SK-N-SH (cell line): ENCODE data around the gene GRAMD2A. TPM values are rescaled to one million over a fixed set of nuclear protein-coding genes. Genes with fewer than 3 reads are reported as not detected.
A peak's percentile ranks its signal among the peaks of the same experiment; 100 is the strongest.

Source experiments
- CTCF ChIA-PET: fragments of 300-600, 350-600 bp; formaldehyde crosslinking; extraction: SDS; loops from one replicate; lab custom pipeline; 2021; lab: Yijun Ruan, JAX
- POLR2A ChIA-PET: fragments of 350-600 bp; sonication (Branson Sonifier 250); formaldehyde crosslinking; extraction: SDS; loops from one replicate; lab custom pipeline; 2020; ENCODE audit warnings: antibody characterized with exemption, inconsistent platforms; lab: Yijun Ruan, JAX
- DNase-seq: peaks from one replicate; pipeline ENCODE4 v3.0.0; 2012
- H2AFZ ChIP-seq: fragments of 200-600 bp; sonication (generic); 2 replicates; pipeline ENCODE4 v1.8.1; 2016; ENCODE audit warnings: antibody characterized with exemption, mild to moderate bottlenecking, low read depth
- H3F3A ChIP-seq: fragments of 200-600 bp; sonication (generic); replicated peaks from 2 replicates; pipeline ENCODE3; 2016; ENCODE audit warnings: antibody characterized with exemption, mild to moderate bottlenecking; ENCODE audit not compliant: insufficient read depth
- H3K27ac ChIP-seq, 2 experiments: fragments of 200-500 bp in 1 of 2; fragments of 200-600 bp in 1 of 2; sonication (Bioruptor generic) in 1 of 2; sonication (generic), shearing (Covaris generic) in 1 of 2; 2 replicates each; pipeline versions ENCODE4 v1.5.1 to v1.6.1; 2014 to 2016; ENCODE audit warnings: low read depth in 2 of 2, inconsistent platforms in 1 of 2, low read length in 1 of 2, mild to moderate bottlenecking in 1 of 2, mixed read lengths in 1 of 2
- H3K27me3 ChIP-seq: fragments of 200-600 bp; sonication (generic), shearing (Covaris generic); 2 replicates; pipeline ENCODE4 v1.6.1; 2016; ENCODE audit warnings: mixed run types; ENCODE audit not compliant: insufficient read depth
- H3K36me3 ChIP-seq, 2 experiments: fragments of 200-500 bp in 1 of 2; fragments of 200-600 bp in 1 of 2; sonication (Bioruptor generic) in 1 of 2; sonication (generic) in 1 of 2; replicated peaks in 1 of 2; 2 replicates each; pipeline versions ENCODE3 to v1.5.1; 2014 to 2016; ENCODE audit warnings: low read length in 1 of 2, mild to moderate bottlenecking in 1 of 2; ENCODE audit not compliant: insufficient read depth in 2 of 2, control insufficient read depth in 1 of 2
- H3K4me1 ChIP-seq, 2 experiments: fragments of 200-500 bp in 1 of 2; fragments of 200-600 bp in 1 of 2; sonication (Bioruptor generic) in 1 of 2; sonication (generic), shearing (Covaris generic) in 1 of 2; 2 replicates each; pipeline versions ENCODE4 v1.5.1 to v1.6.1; 2014 to 2016; ENCODE audit warnings: low read depth in 1 of 2, low read length in 1 of 2, mixed run types in 1 of 2; ENCODE audit not compliant: insufficient read depth in 2 of 2, control insufficient read depth in 1 of 2
- H3K4me2 ChIP-seq: fragments of 200-600 bp; sonication (generic), shearing (Covaris generic); 2 replicates; pipeline ENCODE4 v1.6.1; 2017; ENCODE audit warnings: mixed run types
- H3K4me3 ChIP-seq, 2 experiments: fragments of 200-500 bp in 1 of 2; fragments of 200-600 bp in 1 of 2; sonication (Bioruptor generic) in 1 of 2; sonication (generic), shearing (Covaris generic) in 1 of 2; 2 replicates each; pipeline versions ENCODE4 v1.5.1 to v1.8.1; 2014 to 2016; ENCODE audit warnings: low read depth in 2 of 2, inconsistent platforms in 1 of 2, low read length in 1 of 2, mild to moderate bottlenecking in 1 of 2, mixed read lengths in 1 of 2, moderate library complexity in 1 of 2
- H3K79me2 ChIP-seq: fragments of 200-600 bp; sonication (generic); 2 replicates; pipeline ENCODE4 v1.8.1; 2017; ENCODE audit warnings: mild to moderate bottlenecking; ENCODE audit not compliant: insufficient read depth
- H3K9ac ChIP-seq: fragments of 200-600 bp; sonication (generic); 2 replicates; pipeline ENCODE4 v1.6.1; 2017; ENCODE audit warnings: mixed run types
- H3K9me2 ChIP-seq: fragments of 200-600 bp; sonication (generic); 2 replicates; pipeline ENCODE4 v1.6.1; 2017; ENCODE audit warnings: mixed run types
- H3K9me3 ChIP-seq: fragments of 200-600 bp; sonication (generic); 2 replicates; pipeline ENCODE4 v1.6.1; 2017; ENCODE audit warnings: mixed run types, mild to moderate bottlenecking, moderate library complexity
- H4K20me1 ChIP-seq: fragments of 200-600 bp; sonication (generic); 2 replicates; pipeline ENCODE4 v1.6.1; 2017; ENCODE audit warnings: mild to moderate bottlenecking, mixed run types; ENCODE audit not compliant: insufficient read depth
- CTCF ChIP-seq: fragments of 200-600 bp; sonication (generic); IDR thresholded peaks from 2 replicates; pipeline ENCODE4 v1.6.1; 2017; ENCODE audit warnings: antibody characterized with exemption, mild to moderate bottlenecking, moderate library complexity
- FOSL2 ChIP-seq: IDR thresholded peaks from 2 replicates; pipeline ENCODE4 v1.4.0; 2012; ENCODE audit warnings: low read depth, mild to moderate bottlenecking, moderate library complexity, borderline replicate concordance
- FOXJ3 ChIP-seq: sonication (generic); formaldehyde crosslinking; IDR thresholded peaks from 2 replicates; pipeline ENCODE4 v1.5.1; 2020; ENCODE audit warnings: mild to moderate bottlenecking, missing genetic modification reagents
- JUND ChIP-seq: IDR thresholded peaks from 2 replicates; pipeline ENCODE4 v1.4.0; 2012
- MEF2A ChIP-seq: IDR thresholded peaks from 2 replicates; pipeline ENCODE4 v1.4.0; 2012; ENCODE audit warnings: low read depth, borderline replicate concordance
- POLR2AphosphoS5 ChIP-seq: IDR thresholded peaks from 2 replicates; pipeline ENCODE4 v1.6.1; 2012; ENCODE audit warnings: low read depth, low read length
- RXRA ChIP-seq: IDR thresholded peaks from 2 replicates; pipeline ENCODE4 v1.4.0; 2012; ENCODE audit warnings: low read depth, mild to moderate bottlenecking, borderline replicate concordance
- SIN3A ChIP-seq: IDR thresholded peaks from 2 replicates; pipeline ENCODE4 v1.6.1; 2012; ENCODE audit warnings: low read depth, mild to moderate bottlenecking, low read length, moderate library complexity, borderline replicate concordance
- TAF1 ChIP-seq: IDR thresholded peaks from 2 replicates; pipeline ENCODE4 v1.6.1; 2012; ENCODE audit warnings: low read depth, mild to moderate bottlenecking, low read length, moderate library complexity, borderline replicate concordance
- TCF12 ChIP-seq: IDR thresholded peaks from 2 replicates; pipeline ENCODE4 v1.4.0; 2012
- USF2 ChIP-seq: fragments of 150-350 bp; IDR thresholded peaks from 2 replicates; pipeline ENCODE4 v1.6.1; 2017; ENCODE audit warnings: antibody characterized with exemption, low read length, low read depth, borderline replicate concordance
- WGBS: methylation state at CpG from one replicate; pipeline ENCODE4 v1.1.6; 2017; ENCODE audit warnings: low lambda C conversion rate; 5-methylcytosine and 5-hydroxymethylcytosine counted together
- polyA plus RNA-seq, 3 experiments: library from polyadenylated mRNA; depleted of rRNA; stranded (reverse); fragments of >200 nt; gene quantifications; 2 replicates each; pipeline ENCODE4 v1.2.3, GENCODE V29; 2012
- TF ChIP-seq, protein P1 (sequence below): IDR thresholded peaks from 2 replicates; pipeline ENCODE4; 2012
- TF ChIP-seq, protein P2 (sequence below): IDR thresholded peaks from 2 replicates; pipeline ENCODE4 v1.4.0; 2012; ENCODE audit warnings: low read depth

The GRAMD2A gene
- 0.06 and 0.10 TPM in 2 replicates for polyA plus RNA-seq (2012; rRNA removed)
- polyA plus RNA-seq (2012; cell fraction: cytosol; rRNA removed): 0.05 and 0.17 TPM in 2 replicates
- polyA plus RNA-seq (2012; cell fraction: nucleus; rRNA removed): 0.06 and 0.07 TPM in 2 replicates

- peaks cover 7 to 13% of the 10 kb centered on the region in 2 experiments; a peak in 2 of 4 replicates for H3K4me1 ChIP-seq
- peak; percentile 91 for DNase-seq
- H3K4me3 ChIP-seq: no peak within 1 kb of the TSS; a peak in 1 of 4 replicates
- H3K27me3 ChIP-seq: no peaks in the 10 kb centered on the region
- 64% methylated on average over 48 of the region's 83 CpGs for WGBS
- TF ChIP-seq, protein P1, sequence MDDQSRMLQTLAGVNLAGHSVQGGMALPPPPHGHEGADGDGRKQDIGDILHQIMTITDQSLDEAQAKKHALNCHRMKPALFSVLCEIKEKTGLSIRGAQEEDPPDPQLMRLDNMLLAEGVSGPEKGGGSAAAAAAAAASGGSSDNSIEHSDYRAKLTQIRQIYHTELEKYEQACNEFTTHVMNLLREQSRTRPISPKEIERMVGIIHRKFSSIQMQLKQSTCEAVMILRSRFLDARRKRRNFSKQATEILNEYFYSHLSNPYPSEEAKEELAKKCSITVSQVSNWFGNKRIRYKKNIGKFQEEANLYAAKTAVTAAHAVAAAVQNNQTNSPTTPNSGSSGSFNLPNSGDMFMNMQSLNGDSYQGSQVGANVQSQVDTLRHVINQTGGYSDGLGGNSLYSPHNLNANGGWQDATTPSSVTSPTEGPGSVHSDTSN: peak; percentile 21
- no peak; the same call in none of the 2 replicates for TF ChIP-seq POLR2AphosphoS5
- ChIA-PET POLR2A (interaction anchor here (3.7 kb wide), 1 partner anchor 33 kb away, joined by 17 read pairs; the partner anchor contains the start of gene PKM), CTCF (interaction anchor here (1.1 to 5.5 kb wide), 4 partner anchors 8 to 41 kb away, joined by 3 to 35 read pairs (median 14); partner anchors contain the start of gene PKM)
- H4K20me1 ChIP-seq: peaks cover 48% of the 10 kb centered on the region
- H3K27ac ChIP-seq: no peak within 1 kb of the TSS
- no peaks in the 10 kb centered on the region for H3K9me3 ChIP-seq
- peaks cover 9% of the 10 kb centered on the region for H3K79me2 ChIP-seq
- H3K9me2 ChIP-seq: no peaks in the 10 kb centered on the region
- H3K4me2 ChIP-seq: no peak within 1 kb of the TSS
- no peak within 1 kb of the TSS for H3K9ac ChIP-seq
- no peak within 1 kb of the TSS for H2AFZ ChIP-seq
- H3K36me3 ChIP-seq: peaks cover 45 to 46% of the 10 kb centered on the region in 2 experiments
- H3F3A ChIP-seq: peaks cover 62% of the 10 kb centered on the region
These were observed at the start of gene GRAMD2A for GRCh38 chr15:72197460-72198355. Gene GRAMD2A, minus strand, starts transcription at chr15:72197787.

DNA sequence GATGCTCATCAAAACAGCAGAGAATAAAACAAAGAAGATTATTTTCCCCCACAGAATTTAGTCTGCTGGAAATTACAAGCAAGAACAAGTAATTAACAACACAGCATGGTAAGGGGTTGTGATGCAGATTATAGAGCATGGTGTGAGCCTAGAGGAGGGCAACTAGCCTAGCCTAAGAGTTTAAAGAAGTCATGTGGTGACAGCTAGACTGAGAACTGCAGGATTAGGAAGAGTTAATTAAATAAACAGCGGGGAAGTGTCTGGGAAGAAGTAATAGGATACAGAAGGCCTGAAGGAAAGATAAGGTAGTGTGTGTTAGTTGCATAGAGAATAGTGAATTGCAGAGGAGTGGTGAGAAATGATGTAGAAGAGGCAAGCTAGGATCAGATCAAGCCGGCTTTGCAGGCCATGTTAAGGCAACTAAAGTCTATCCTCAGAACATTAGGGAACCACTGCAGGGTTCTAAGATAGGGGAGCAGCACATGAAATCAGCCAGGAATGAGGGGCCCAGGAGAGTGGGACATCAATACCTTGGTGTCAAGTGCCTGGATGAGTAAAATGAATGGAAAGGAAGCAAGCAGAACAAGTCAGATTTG is 45.3 kb upstream of the GRAMD2A start:
- Histone ChIP-seq H3K9me2 (no peaks in the 10 kb centered on the region), H3K4me1 (peaks cover 0 to 4% of the 10 kb centered on the region in 2 experiments; a peak in 2 of 4 replicates), H3K9me3 (no peaks in the 10 kb centered on the region), H3K27ac (no peak overlapping the region), H2AFZ (no peak overlapping the region), H3K27me3 (no peaks in the 10 kb centered on the region), H3K4me3 (no peak overlapping the region), H3K79me2 (no peaks in the 10 kb centered on the region), H3K9ac (no peak overlapping the region), H4K20me1 (no peaks in the 10 kb centered on the region), H3F3A (peaks cover 15% of the 10 kb centered on the region), H3K4me2 (no peak overlapping the region), H3K36me3 (peaks cover 37 to 50% of the 10 kb centered on the region in 2 experiments)
- 67% methylated on average over 2 of the region's 2 CpGs for WGBS
- CTCF ChIA-PET: interaction anchor here (1.1 to 1.5 kb wide), 2 partner anchors 9 to 43 kb away, joined by 3 to 5 read pairs; no protein-coding TSS in a partner anchor
- no peak for DNase-seq
- POLR2A ChIA-PET: interaction anchor here (1.3 kb wide), 2 partner anchors 9 to 12 kb away, joined by 3 to 6 read pairs; partner anchors contain the start of gene PKM
- TF ChIP-seq USF2 (no peak), SIN3A (no peak), RXRA (no peak), TAF1 (no peak), CTCF (no peak), TCF12 (no peak), MEF2A (no peak), JUND (no peak), FOXJ3 (CRISPR knock-in tag) (no peak), FOSL2 (no peak)
- TF ChIP-seq, protein P2, sequence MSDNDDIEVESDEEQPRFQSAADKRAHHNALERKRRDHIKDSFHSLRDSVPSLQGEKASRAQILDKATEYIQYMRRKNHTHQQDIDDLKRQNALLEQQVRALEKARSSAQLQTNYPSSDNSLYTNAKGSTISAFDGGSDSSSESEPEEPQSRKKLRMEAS: no peak
- TF ChIP-seq, all 33 proteins: peak for 0
